ENCODE measurements around the gene AGPAT4.
"Not testable (repeated sequence)": the region's sequence is repeated elsewhere in the genome, so short reads cannot be mapped to it uniquely, and the experiment has no call there.

AGPAT4 gene

GRCh38 chr6:161195386-161195785 lies 78.5 kb downstream of the AGPAT4 start:
- no peak for DNase-seq

- no peak for DNase-seq
Measured at GRCh38 chr6:161194374-161194773, 79.5 kb downstream of the AGPAT4 start.

DNA sequence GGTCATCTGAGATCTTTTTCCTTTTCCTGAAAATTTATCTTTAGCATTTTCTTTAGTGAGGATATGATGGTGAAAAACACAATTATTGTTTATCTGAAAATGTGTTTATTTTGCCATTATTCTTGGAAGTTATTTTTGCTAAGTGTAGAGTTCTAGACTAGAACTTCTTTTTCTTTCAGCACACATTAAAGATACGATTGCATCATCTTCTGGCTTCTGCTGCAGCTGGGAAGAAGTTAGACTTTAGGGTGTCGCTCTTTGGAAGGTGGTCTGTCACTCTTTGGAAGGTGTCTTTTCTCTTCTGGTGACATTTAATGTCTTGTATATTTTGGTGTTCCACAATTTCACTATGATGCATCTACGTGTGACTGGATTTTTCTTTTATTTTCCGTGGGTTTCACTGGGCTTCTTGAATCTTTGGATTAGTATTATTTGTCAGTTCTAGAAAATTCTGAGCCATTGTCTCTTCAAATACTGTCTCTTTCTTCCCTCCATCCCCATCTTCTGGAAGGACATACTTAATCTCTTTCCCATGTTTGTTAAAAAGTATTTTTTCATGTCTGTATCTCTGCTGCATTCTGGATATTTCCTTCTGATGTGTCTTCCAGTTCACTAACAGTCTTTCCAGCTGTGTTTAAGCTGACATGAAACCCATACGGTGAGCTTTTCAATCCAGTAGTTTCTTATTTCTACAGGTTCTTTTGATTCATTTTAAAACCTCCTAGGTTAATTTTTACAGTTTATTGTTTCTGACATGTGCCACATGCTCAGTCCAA lies 81.0 kb downstream of the AGPAT4 start:
- DNase-seq, result no peak

DNA sequence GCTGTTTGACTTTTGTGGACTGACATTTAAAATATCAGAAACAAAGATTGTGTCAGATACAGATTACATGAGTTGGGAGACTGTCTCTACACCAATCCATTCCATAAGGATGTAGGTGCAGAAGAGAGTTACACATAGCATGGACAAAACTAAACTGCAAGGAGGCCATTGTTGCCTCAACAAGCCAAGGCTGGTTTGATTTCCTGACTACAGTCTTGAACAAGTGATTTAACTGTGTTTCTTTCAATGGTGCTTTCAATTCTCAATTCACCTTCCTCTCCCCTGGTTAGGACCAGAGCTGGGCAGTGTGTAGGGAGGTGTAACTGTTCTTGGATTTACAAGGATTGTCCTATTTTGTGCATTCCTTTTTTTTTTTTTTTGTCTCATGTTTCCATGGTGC lies 82.2 kb downstream of the AGPAT4 start:
- no peak for DNase-seq

- no peak for DNase-seq
Measured at GRCh38 chr6:161191007-161191406, 82.9 kb downstream of the AGPAT4 start.

DNA sequence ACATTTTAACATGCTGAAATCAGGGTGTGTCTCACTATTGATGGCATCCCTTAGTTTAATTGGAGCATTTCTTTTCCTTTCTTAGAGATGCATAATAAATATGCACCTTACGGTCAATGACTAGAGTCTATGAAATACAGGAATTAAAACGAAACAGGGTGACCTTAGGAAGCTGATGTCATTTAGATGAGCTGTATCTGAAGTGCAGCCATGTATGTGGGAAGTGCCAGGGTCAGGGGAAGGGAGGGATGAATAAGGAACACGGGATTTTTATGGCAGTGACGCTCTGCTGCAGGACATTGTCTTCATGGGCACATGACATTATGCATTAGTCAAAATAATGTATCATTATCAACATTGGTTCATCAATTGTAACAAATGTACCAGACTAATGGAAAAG lies 84.0 kb downstream of the AGPAT4 start:
- no peak for DNase-seq

DNA sequence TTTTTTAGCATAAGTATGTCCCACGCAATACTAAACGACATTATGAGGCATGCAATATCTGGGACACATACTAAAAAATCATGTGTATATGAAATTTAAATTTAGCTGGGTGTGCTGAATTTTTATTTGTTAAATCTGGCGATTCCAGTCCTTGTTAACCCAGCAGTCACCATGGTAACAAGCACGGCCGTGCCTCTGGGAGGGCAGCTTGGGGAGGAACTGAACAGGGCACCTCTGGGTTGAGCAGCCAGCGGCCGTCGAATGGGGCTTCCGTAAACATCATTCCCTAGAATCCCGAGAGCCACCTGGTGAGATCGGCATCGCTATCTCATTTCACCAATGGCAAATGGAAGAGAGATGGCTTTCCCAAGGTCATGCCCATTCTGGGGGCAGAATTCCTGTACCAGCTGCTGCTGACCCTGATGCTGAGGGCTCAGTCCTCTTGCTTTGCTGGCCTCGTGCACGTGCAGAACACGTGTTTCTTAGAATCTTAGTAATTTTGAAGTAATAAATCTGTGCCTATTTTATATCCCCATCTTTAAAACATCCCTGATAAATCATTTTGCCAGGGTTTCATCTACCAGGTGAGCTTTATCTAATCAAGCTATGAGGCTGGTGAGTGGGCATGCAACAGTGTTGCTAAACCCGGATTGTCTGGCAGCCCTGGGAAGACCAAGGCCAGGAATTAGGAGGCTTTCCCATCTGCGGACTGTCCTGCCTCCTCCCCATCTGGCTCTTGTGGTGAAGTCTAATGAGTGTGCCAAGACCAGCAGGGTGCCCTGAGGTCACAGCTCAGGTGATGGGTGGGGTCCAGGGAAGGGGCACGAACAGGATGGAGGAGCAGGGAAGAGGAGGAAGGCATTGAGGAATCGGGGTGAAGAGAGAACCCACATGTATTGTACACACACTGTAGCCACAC lies 85.1 kb downstream of the AGPAT4 start:
- no peak for DNase-seq

DNA sequence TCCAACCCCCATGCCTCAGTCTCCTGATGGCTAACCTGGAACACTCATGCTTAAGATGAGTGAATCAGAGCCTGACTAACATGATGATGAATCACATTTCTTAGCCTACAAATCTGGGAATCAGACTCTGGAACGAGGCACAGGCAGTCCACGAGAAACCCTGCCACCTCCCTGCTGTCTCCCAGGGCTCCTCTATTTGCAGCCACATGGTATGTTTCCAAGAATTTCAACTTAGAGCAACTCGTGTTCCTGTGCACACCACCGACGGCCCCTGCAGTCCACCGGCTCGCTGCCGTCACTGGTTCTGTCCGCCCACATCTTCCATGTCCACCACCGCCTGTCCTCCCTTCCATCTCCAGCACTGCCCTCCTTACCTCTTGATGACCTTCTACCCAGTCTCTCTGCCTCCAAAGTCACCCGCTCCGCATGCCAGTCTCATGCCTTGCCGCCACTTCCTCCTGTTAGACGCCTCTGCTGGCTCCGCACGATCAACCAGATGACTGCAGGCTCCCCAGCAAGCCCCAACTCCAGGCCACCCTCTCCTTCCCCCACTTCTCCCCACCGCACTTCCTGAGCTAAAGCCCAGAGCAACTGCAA lies 87.6 kb downstream of the AGPAT4 start:
- DNase-seq, result no peak

GRCh38 chr6:161181121-161181520 lies 92.7 kb downstream of the AGPAT4 start:
- DNase-seq, result no peak

DNA sequence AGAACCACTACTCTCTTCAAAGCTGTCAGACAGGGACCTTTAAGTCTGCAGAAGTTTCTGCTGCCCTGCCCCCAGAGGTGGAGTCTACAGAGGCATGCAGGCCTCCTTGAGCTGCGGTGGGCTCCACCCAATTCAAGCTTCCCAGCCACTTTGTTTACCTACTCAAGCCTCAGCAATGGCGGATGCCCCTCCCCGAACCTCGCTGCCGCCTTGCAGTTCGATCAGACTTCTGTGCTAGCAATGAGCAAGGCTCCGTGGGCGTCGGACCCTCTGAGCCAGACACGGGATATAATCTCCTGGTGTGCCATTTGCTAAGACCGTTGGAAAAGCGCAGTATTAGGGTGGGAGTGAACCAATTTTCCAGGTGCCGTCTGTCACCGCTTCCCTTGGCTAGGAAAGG lies 95.7 kb downstream of the AGPAT4 start:
- not testable (repeated sequence) for DNase-seq

- not testable (repeated sequence) for DNase-seq
Measured at GRCh38 chr6:161176428-161176827, 97.4 kb downstream of the AGPAT4 start.

- not testable (repeated sequence) for DNase-seq
Measured at GRCh38 chr6:161172769-161173168, 101.1 kb downstream of the AGPAT4 start.

DNA sequence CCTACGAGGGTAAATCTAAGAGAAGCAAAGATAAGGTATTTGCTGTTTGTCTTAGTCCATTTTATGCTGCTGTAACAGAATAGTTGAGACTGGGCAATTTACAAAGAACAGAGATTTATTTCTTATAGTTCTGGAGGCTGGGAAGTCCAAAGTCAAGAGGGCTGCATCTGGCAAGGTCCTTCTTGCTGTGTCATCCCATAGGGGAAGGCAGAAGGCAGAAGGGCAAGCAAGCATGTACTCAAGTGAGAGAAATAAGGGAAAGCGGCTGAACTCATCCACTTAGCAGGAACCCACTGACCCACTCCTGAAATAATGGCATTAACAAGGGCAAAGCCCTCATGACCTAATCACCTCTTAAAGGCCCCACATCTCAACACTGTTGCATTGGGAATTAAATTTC lies 102.7 kb downstream of the AGPAT4 start:
- DNase-seq, result no peak

- DNase-seq, result peak; percentile 65
Measured at GRCh38 chr6:161169696-161170095, 104.2 kb downstream of the AGPAT4 start.

- DNase-seq, result no peak
Measured at GRCh38 chr6:161169035-161169434, 104.8 kb downstream of the AGPAT4 start.

GRCh38 chr6:161168281-161168891 lies 105.5 kb downstream of the AGPAT4 start:
- peak; percentile 78 for DNase-seq

GRCh38 chr6:161166677-161167076 lies 107.2 kb downstream of the AGPAT4 start:
- no peak for DNase-seq

GRCh38 chr6:161166176-161166575 lies 107.7 kb downstream of the AGPAT4 start:
- DNase-seq, result no peak

- no peak for DNase-seq
Measured at GRCh38 chr6:161164182-161164625, 109.7 kb downstream of the AGPAT4 start.

- DNase-seq, result no peak
Measured at GRCh38 chr6:161163466-161164181, 110.2 kb downstream of the AGPAT4 start.

DNA sequence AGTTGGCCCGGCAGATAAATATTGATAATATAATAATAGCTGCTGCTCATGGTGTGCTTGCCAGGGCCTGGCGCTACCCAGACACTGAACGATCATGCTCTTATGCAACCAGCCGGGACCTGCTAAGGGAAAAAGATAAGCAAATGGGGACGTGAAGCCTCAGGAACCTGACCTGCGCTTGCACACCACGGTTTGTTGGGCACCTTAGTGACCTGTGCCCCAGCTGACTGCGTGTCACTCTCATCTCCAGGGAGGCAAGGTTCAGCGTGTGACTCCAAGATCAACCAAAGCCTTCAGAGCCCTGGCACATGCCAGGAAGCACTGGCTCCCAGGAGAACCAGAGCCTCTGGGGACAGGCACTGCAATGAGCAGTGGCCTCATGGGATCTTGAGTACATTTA lies 111.1 kb downstream of the AGPAT4 start:
- no peak for DNase-seq

GRCh38 chr6:161161889-161162624 lies 111.8 kb downstream of the AGPAT4 start:
- DNase-seq, result no peak
